Adrenal gland (tissue), 5 donors: Measurements from ENCODE around the gene PRKCI.

Experiments
- POLR2A ChIP-seq, 2 donors: fragments of 450-650 bp; IDR thresholded peaks; one replicate each; pipeline ENCODE4 v1.6.1; 2017; ENCODE audit warnings: antibody characterized with exemption in 2 of 2, mild to moderate bottlenecking in 2 of 2, moderate library complexity in 1 of 2
- TF ChIP-seq, protein P1 (sequence below), 6 experiments: fragments of 450-650 bp in 4 of 6; fragments of 200-600 bp in 2 of 6; sonication (generic) in 1 of 6; IDR thresholded peaks; 1 replicate in 5 of 6; 2 replicates in 1 of 6; pipeline versions ENCODE4 v1.5.1 to v1.8.0; 2016 to 2021; ENCODE audit warnings: antibody characterized with exemption in 6 of 6, mild to moderate bottlenecking in 2 of 6, moderate library complexity in 1 of 6
- donor health status: DM: no; HTN: no; CAD: no.

DNA sequence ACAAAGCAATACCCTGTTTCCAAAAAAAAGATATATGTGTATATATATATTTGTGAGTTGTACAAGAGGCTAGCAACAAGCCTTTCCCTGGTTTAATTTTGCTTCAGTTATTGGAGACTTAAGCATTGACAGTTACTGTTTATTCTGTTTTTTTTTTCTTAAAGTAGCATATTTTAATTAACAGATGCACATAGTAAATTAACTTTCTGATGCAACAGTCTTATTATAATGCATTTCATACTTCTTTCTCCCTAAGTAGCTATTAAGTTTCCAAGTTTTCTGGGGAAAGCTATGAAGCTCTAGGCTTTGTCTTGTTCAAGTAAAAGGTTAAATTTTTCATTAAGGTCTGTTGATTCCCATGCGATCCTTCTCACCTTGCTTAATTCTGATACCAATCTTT lies 17.9 kb downstream of the PRKCI start:
- TF ChIP-seq, protein P1, sequence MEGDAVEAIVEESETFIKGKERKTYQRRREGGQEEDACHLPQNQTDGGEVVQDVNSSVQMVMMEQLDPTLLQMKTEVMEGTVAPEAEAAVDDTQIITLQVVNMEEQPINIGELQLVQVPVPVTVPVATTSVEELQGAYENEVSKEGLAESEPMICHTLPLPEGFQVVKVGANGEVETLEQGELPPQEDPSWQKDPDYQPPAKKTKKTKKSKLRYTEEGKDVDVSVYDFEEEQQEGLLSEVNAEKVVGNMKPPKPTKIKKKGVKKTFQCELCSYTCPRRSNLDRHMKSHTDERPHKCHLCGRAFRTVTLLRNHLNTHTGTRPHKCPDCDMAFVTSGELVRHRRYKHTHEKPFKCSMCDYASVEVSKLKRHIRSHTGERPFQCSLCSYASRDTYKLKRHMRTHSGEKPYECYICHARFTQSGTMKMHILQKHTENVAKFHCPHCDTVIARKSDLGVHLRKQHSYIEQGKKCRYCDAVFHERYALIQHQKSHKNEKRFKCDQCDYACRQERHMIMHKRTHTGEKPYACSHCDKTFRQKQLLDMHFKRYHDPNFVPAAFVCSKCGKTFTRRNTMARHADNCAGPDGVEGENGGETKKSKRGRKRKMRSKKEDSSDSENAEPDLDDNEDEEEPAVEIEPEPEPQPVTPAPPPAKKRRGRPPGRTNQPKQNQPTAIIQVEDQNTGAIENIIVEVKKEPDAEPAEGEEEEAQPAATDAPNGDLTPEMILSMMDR (IDR thresholded peaks at IDR 0.05), result no peak
- TF ChIP-seq POLR2A (IDR thresholded peaks at IDR 0.05), result no peak
